VCaP (cell line): ENCODE results near the gene ATP6V1C2.

ENCODE experiments used
- H3K27ac ChIP-seq: fragments of 450-650 bp; 2 replicates; pipeline ENCODE4 v1.5.1; 2017
- TF ChIP-seq, protein P1 (sequence below): fragments of 450-650 bp; conservative IDR thresholded peaks from 2 replicates; pipeline ENCODE4 v1.5.1; 2017; ENCODE audit warnings: mild to moderate bottlenecking, moderate library complexity

The ATP6V1C2 gene

GRCh38 chr2:10819714-10820314 lies 98.4 kb downstream of the ATP6V1C2 start:
- TF ChIP-seq, protein P1, sequence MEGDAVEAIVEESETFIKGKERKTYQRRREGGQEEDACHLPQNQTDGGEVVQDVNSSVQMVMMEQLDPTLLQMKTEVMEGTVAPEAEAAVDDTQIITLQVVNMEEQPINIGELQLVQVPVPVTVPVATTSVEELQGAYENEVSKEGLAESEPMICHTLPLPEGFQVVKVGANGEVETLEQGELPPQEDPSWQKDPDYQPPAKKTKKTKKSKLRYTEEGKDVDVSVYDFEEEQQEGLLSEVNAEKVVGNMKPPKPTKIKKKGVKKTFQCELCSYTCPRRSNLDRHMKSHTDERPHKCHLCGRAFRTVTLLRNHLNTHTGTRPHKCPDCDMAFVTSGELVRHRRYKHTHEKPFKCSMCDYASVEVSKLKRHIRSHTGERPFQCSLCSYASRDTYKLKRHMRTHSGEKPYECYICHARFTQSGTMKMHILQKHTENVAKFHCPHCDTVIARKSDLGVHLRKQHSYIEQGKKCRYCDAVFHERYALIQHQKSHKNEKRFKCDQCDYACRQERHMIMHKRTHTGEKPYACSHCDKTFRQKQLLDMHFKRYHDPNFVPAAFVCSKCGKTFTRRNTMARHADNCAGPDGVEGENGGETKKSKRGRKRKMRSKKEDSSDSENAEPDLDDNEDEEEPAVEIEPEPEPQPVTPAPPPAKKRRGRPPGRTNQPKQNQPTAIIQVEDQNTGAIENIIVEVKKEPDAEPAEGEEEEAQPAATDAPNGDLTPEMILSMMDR = no peak
- H3K27ac ChIP-seq = no peak overlapping the region

- TF ChIP-seq, protein P1 = no peak
- no peak overlapping the region for H3K27ac ChIP-seq
These were observed 99.1 kb downstream of the ATP6V1C2 start for GRCh38 chr2:10820562-10820961.

DNA sequence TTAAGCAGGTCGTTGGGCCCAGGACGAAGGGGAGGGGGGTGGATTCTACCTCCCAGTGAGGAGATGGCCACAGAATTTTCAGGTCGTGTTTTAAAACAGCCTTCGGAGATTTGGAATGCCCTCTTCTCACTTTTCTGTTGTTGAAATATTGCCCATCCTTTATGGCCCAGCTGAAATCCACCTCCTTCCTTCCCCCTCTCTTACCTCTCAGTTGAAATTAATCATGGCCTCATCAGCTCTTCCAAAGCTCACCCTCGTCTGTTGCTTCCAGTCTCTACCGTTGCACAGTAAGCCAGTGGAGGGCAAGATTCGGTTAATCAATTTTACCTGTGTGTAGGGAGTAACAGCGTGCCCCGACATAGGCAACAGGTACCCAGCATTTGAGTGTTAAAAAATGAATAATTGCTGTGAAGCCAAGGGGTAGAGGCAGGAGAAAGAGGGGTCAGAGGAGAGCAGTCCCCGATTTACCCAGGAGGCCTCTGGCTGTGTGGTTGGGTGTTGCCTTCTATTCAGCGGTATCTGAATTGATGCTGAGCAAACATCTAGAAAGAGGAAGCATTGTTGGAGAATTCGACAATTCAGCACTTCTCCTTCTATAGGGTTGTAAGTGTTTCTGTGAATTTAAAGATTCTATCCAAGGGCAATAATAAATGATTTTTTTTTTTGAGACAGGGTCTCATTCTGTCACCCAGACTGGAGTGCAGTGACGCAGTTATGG lies 99.7 kb downstream of the ATP6V1C2 start:
- TF ChIP-seq, protein P1 = no peak

GRCh38 chr2:10824191-10824590 lies 102.8 kb downstream of the ATP6V1C2 start:
- H3K27ac ChIP-seq = no peak overlapping the region
- TF ChIP-seq, protein P1 = no peak

More for the DNA sequence above, 99.7 kb downstream of the ATP6V1C2 start:
- H3K27ac ChIP-seq = no peak overlapping the region

DNA sequence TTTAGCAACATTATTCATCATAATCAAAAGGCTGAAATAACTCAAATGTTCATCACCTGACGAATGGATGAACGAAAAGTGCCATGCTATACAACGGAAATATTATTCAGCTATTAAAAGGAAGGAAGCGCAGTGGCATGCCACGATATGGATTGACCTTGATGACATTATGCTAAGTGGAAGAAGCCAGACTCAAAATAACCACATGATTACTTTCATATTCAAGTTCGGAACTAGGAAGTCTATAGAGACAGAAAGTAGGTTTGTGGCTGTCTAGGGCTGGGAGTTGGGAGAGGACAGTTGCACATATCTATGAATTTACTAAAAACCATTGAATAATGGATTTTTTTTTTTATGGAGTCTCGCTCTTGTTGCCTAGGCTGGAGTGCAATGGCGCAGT lies 104.6 kb downstream of the ATP6V1C2 start:
- no peak overlapping the region for H3K27ac ChIP-seq
- TF ChIP-seq, protein P1 = no peak

DNA sequence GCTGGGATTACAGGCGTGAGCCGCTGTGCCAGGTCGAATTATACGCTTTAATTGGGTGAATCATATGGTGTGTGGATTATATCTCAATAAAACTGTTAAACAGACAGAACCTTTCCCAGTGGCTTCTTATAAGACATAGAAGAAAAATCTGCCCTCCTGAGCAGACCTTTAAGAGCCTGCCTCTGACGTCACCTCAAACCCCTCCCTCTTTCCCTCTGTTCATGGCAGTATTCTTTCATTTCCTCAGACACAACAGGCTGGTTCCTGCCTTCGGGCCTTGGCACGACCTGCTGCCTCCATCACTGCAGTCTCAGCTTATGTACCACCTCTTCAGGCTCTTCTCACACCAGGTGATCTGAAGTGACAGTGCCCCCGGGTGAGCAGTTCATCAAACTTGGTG lies 105.2 kb downstream of the ATP6V1C2 start:
- TF ChIP-seq, protein P1 = no peak
- H3K27ac ChIP-seq = no peak overlapping the region

GRCh38 chr2:10828346-10828745 lies 106.9 kb downstream of the ATP6V1C2 start:
- H3K27ac ChIP-seq = no peak overlapping the region
- TF ChIP-seq, protein P1 = no peak
